Measurements from ENCODE around the gene MYO3B.

The MYO3B gene

GRCh38 chr2:170365003-170365402, 187.1 kb downstream of the MYO3B start:
- Histone ChIP-seq H3K27ac (ENCODE audit: low read depth, low read length) (no peak overlapping the region), H2AK5ac (ENCODE audit: low read length) (no peak overlapping the region), H3K9ac (ENCODE audit: low read length) (no peak overlapping the region), H3K79me1 (ENCODE audit: low read length) (no peaks in the 10 kb centered on the region), H2BK5ac (ENCODE audit: low read length) (no peak overlapping the region), H3K56ac (ENCODE audit: low read length) (peak overlapping the region; percentile 18), H3K4ac (ENCODE audit: low read depth, low read length) (no peak overlapping the region), H3K18ac (ENCODE audit: low read length) (no peak overlapping the region), H2BK120ac (ENCODE audit: low read depth, low read length) (no peak overlapping the region), H4K8ac (ENCODE audit: low read depth, low read length) (no peak overlapping the region), H3K27me3 (ENCODE audit: insufficient read depth, low read length, poor library complexity) (no peaks in the 10 kb centered on the region), H3K4me1 (ENCODE audit: control insufficient read depth, low read depth, low read length) (peaks cover 14% of the 10 kb centered on the region), H3K79me2 (ENCODE audit: control insufficient read depth, insufficient read depth, low read length) (no peaks in the 10 kb centered on the region), H3K4me2 (ENCODE audit: low read length) (no peak overlapping the region), H3K4me3 (ENCODE audit: low read length) (no peak overlapping the region), H3K23ac (ENCODE audit: low read length) (no peak overlapping the region), H2BK15ac (replicated peaks; ENCODE audit: low read depth) (no peak overlapping the region), H4K5ac (ENCODE audit: low read length) (no peak overlapping the region), H3K36me3 (ENCODE audit: control insufficient read depth, insufficient read depth, low read length) (no peaks in the 10 kb centered on the region)
- no peak for DNase-seq
- WGBS (ENCODE audit: extremely low coverage, insufficient coverage, low lambda C conversion rate): no CpG with 5 or more reads among the region's 6 CpGs

DNA sequence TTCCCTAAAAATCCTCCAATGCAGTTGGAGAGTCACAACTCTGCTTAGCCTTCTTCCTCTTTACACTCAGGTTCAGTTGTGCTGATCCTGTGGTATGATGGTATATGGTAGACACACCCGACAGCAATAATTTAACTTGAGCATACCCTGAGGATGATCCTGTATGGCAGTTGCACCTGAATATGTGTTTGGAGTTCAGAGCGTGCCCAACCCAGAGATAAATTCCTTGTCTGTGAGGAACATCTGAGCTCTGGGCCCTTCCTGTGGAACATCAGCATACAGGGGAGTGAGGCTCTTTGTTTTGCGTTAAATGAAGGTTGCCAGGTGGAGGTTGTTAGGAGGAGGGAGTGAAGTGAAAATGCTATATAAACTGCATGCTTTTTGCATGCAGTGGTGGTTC, 187.7 kb downstream of the MYO3B start:
- no peaks in the 10 kb centered on the region for H3K79me1 ChIP-seq (ENCODE audit: low read length)
- H2AK5ac ChIP-seq (ENCODE audit: low read length): no peak overlapping the region
- no peak overlapping the region for H4K8ac ChIP-seq (ENCODE audit: low read depth, low read length)
- no CpG with 5 or more reads among the region's 3 CpGs for WGBS (ENCODE audit: extremely low coverage, insufficient coverage, low lambda C conversion rate)
- no peak overlapping the region for H2BK120ac ChIP-seq (ENCODE audit: low read depth, low read length)
- no peak overlapping the region for H3K4ac ChIP-seq (ENCODE audit: low read depth, low read length)
- peak overlapping the region; percentile 41 for H2BK15ac ChIP-seq (replicated peaks; ENCODE audit: low read depth)
- H3K4me1 ChIP-seq (ENCODE audit: control insufficient read depth, low read depth, low read length): peaks cover 14% of the 10 kb centered on the region
- H3K4me2 ChIP-seq (ENCODE audit: low read length): no peak overlapping the region
- H3K56ac ChIP-seq (ENCODE audit: low read length): no peak overlapping the region
- H3K79me2 ChIP-seq (ENCODE audit: control insufficient read depth, insufficient read depth, low read length): no peaks in the 10 kb centered on the region
- H3K23ac ChIP-seq (ENCODE audit: low read length): no peak overlapping the region
- no peak overlapping the region for H2BK5ac ChIP-seq (ENCODE audit: low read length)
- peak overlapping the region; percentile 1 for H3K18ac ChIP-seq (ENCODE audit: low read length)
- no peak overlapping the region for H3K27ac ChIP-seq (ENCODE audit: low read depth, low read length)
- no peaks in the 10 kb centered on the region for H3K27me3 ChIP-seq (ENCODE audit: insufficient read depth, low read length, poor library complexity)
- H3K9ac ChIP-seq (ENCODE audit: low read length): no peak overlapping the region
- DNase-seq: peak; percentile 25
- H4K5ac ChIP-seq (ENCODE audit: low read length): no peak overlapping the region
- H3K4me3 ChIP-seq (ENCODE audit: low read length): no peak overlapping the region
- H3K36me3 ChIP-seq (ENCODE audit: control insufficient read depth, insufficient read depth, low read length): no peaks in the 10 kb centered on the region

- no CpG with 5 or more reads among the region's 5 CpGs for WGBS (ENCODE audit: extremely low coverage, insufficient coverage, low lambda C conversion rate)
- Histone ChIP-seq H3K4me1 (ENCODE audit: control insufficient read depth, low read depth, low read length) (peaks cover 13% of the 10 kb centered on the region), H3K9ac (ENCODE audit: low read length) (no peak overlapping the region), H3K18ac (ENCODE audit: low read length) (no peak overlapping the region), H3K56ac (ENCODE audit: low read length) (no peak overlapping the region), H2AK5ac (ENCODE audit: low read length) (no peak overlapping the region), H3K23ac (ENCODE audit: low read length) (no peak overlapping the region), H2BK15ac (replicated peaks; ENCODE audit: low read depth) (no peak overlapping the region), H2BK120ac (ENCODE audit: low read depth, low read length) (no peak overlapping the region), H3K79me2 (ENCODE audit: control insufficient read depth, insufficient read depth, low read length) (no peaks in the 10 kb centered on the region), H3K36me3 (ENCODE audit: control insufficient read depth, insufficient read depth, low read length) (no peaks in the 10 kb centered on the region), H3K4me2 (ENCODE audit: low read length) (no peak overlapping the region), H4K8ac (ENCODE audit: low read depth, low read length) (no peak overlapping the region), H2BK5ac (ENCODE audit: low read length) (no peak overlapping the region), H3K4ac (ENCODE audit: low read depth, low read length) (no peak overlapping the region), H4K5ac (ENCODE audit: low read length) (no peak overlapping the region), H3K4me3 (ENCODE audit: low read length) (no peak overlapping the region), H3K27ac (ENCODE audit: low read depth, low read length) (no peak overlapping the region), H3K79me1 (ENCODE audit: low read length) (no peaks in the 10 kb centered on the region), H3K27me3 (ENCODE audit: insufficient read depth, low read length, poor library complexity) (no peaks in the 10 kb centered on the region)
- DNase-seq: no peak
These were observed 190.4 kb downstream of the MYO3B start for GRCh38 chr2:170368370-170368769.

DNA sequence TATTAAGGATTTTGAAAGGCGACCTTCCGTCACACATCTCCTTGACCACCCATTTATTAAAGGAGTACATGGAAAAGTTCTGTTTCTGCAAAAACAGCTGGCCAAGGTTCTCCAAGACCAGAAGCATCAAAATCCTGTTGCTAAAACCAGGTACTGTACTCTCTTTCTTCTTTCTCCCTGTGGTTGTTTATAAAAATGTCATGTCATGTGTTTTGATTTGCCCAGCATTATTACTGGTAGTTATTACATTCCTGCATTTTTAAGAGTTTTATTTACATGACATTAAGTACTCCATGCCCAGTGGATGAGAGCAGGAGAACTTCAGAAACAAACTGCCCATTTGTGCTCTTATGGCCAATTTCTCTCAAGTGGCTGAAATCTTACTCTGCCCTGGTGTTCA, 191.3 kb downstream of the MYO3B start:
- Histone ChIP-seq H3K4ac (ENCODE audit: low read depth, low read length) (no peak overlapping the region), H3K4me3 (ENCODE audit: low read length) (no peak overlapping the region), H3K79me2 (ENCODE audit: control insufficient read depth, insufficient read depth, low read length) (no peaks in the 10 kb centered on the region), H3K27me3 (ENCODE audit: insufficient read depth, low read length, poor library complexity) (no peaks in the 10 kb centered on the region), H3K4me2 (ENCODE audit: low read length) (no peak overlapping the region), H2BK15ac (replicated peaks; ENCODE audit: low read depth) (peak overlapping the region; percentile 96), H3K18ac (ENCODE audit: low read length) (no peak overlapping the region), H3K4me1 (ENCODE audit: control insufficient read depth, low read depth, low read length) (peaks cover 13% of the 10 kb centered on the region), H3K27ac (ENCODE audit: low read depth, low read length) (no peak overlapping the region), H3K36me3 (ENCODE audit: control insufficient read depth, insufficient read depth, low read length) (no peaks in the 10 kb centered on the region), H3K9ac (ENCODE audit: low read length) (no peak overlapping the region), H4K5ac (ENCODE audit: low read length) (no peak overlapping the region), H2AK5ac (ENCODE audit: low read length) (no peak overlapping the region), H3K56ac (ENCODE audit: low read length) (no peak overlapping the region), H4K8ac (ENCODE audit: low read depth, low read length) (no peak overlapping the region), H3K79me1 (ENCODE audit: low read length) (no peaks in the 10 kb centered on the region), H2BK120ac (ENCODE audit: low read depth, low read length) (peak overlapping the region; percentile 61), H3K23ac (ENCODE audit: low read length) (no peak overlapping the region), H2BK5ac (ENCODE audit: low read length) (no peak overlapping the region)
- no CpG with 5 or more reads among the region's 2 CpGs for WGBS (ENCODE audit: extremely low coverage, insufficient coverage, low lambda C conversion rate)
- no peak for DNase-seq

GRCh38 chr2:170369894-170370293, 191.9 kb downstream of the MYO3B start:
- WGBS (ENCODE audit: extremely low coverage, insufficient coverage, low lambda C conversion rate): no CpG with 5 or more reads among the region's 1 CpG
- no peak overlapping the region for H2BK15ac ChIP-seq (replicated peaks; ENCODE audit: low read depth)
- H3K18ac ChIP-seq (ENCODE audit: low read length): no peak overlapping the region
- no peak overlapping the region for H3K4me2 ChIP-seq (ENCODE audit: low read length)
- H3K27ac ChIP-seq (ENCODE audit: low read depth, low read length): peak overlapping the region; percentile 47
- peaks cover 13% of the 10 kb centered on the region for H3K4me1 ChIP-seq (ENCODE audit: control insufficient read depth, low read depth, low read length)
- no peak overlapping the region for H3K23ac ChIP-seq (ENCODE audit: low read length)
- no peaks in the 10 kb centered on the region for H3K27me3 ChIP-seq (ENCODE audit: insufficient read depth, low read length, poor library complexity)
- H2BK120ac ChIP-seq (ENCODE audit: low read depth, low read length): no peak overlapping the region
- no peaks in the 10 kb centered on the region for H3K36me3 ChIP-seq (ENCODE audit: control insufficient read depth, insufficient read depth, low read length)
- H3K56ac ChIP-seq (ENCODE audit: low read length): peak overlapping the region; percentile 17
- H3K4me3 ChIP-seq (ENCODE audit: low read length): no peak overlapping the region
- H3K79me1 ChIP-seq (ENCODE audit: low read length): no peaks in the 10 kb centered on the region
- no peak overlapping the region for H4K8ac ChIP-seq (ENCODE audit: low read depth, low read length)
- no peak overlapping the region for H2BK5ac ChIP-seq (ENCODE audit: low read length)
- H3K4ac ChIP-seq (ENCODE audit: low read depth, low read length): no peak overlapping the region
- H3K79me2 ChIP-seq (ENCODE audit: control insufficient read depth, insufficient read depth, low read length): no peaks in the 10 kb centered on the region
- DNase-seq: peak; percentile 36
- H4K5ac ChIP-seq (ENCODE audit: low read length): no peak overlapping the region
- no peak overlapping the region for H2AK5ac ChIP-seq (ENCODE audit: low read length)
- H3K9ac ChIP-seq (ENCODE audit: low read length): no peak overlapping the region

DNA sequence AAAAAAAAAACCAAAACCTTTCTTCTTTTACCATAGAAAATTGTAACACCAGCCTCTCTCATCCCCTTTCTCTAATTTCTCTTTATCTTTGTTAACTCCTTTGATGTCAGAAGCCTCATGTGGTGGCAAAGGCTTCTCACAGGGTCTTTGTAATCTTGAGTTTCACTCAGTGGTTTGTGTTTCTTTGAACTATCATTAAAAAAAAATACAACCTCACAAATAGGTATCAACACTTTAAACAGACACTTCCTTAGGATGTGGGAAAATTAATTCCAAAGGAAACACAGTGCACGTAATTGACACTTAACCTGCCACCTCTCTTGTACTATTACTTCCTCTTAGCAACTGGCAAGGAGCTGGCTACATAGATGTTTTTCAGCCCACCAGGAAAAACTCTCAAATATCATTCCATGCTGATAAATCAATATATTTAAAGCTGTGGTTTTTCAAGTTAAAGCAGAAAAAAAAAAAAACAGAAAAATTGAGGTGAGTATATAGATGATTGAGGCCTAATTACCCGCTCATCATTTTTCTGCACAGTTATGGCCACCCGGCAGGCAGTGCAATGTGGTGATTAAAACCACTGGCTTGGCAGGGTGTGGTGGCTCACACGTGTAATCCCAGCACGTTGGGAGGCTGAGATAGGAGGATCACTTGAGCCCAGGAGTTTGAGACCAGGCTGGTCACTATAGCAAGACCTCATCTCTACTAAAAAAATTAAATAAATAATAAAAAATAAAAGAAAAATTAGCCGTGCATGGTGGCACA, 193.5 kb downstream of the MYO3B start:
- no peaks in the 10 kb centered on the region for H3K79me1 ChIP-seq (ENCODE audit: low read length)
- no peaks in the 10 kb centered on the region for H3K79me2 ChIP-seq (ENCODE audit: control insufficient read depth, insufficient read depth, low read length)
- H3K4me1 ChIP-seq (ENCODE audit: control insufficient read depth, low read depth, low read length): peaks cover 13% of the 10 kb centered on the region
- no peak overlapping the region for H3K27ac ChIP-seq (ENCODE audit: low read depth, low read length)
- peak overlapping the region; percentile 31 for H3K4ac ChIP-seq (ENCODE audit: low read depth, low read length)
- no CpG with 5 or more reads among the region's 6 CpGs for WGBS (ENCODE audit: extremely low coverage, insufficient coverage, low lambda C conversion rate)
- DNase-seq: peak; percentile 37
- H3K4me3 ChIP-seq (ENCODE audit: low read length): no peak overlapping the region
- H3K18ac ChIP-seq (ENCODE audit: low read length): peak overlapping the region; percentile 51
- H3K36me3 ChIP-seq (ENCODE audit: control insufficient read depth, insufficient read depth, low read length): no peaks in the 10 kb centered on the region
- H4K5ac ChIP-seq (ENCODE audit: low read length): no peak overlapping the region
- no peak overlapping the region for H3K23ac ChIP-seq (ENCODE audit: low read length)
- H2BK15ac ChIP-seq (replicated peaks; ENCODE audit: low read depth): no peak overlapping the region
- H2BK5ac ChIP-seq (ENCODE audit: low read length): no peak overlapping the region
- no peak overlapping the region for H3K4me2 ChIP-seq (ENCODE audit: low read length)
- no peak overlapping the region for H3K56ac ChIP-seq (ENCODE audit: low read length)
- H2BK120ac ChIP-seq (ENCODE audit: low read depth, low read length): no peak overlapping the region
- H3K9ac ChIP-seq (ENCODE audit: low read length): no peak overlapping the region
- H2AK5ac ChIP-seq (ENCODE audit: low read length): no peak overlapping the region
- H3K27me3 ChIP-seq (ENCODE audit: insufficient read depth, low read length, poor library complexity): no peaks in the 10 kb centered on the region
- H4K8ac ChIP-seq (ENCODE audit: low read depth, low read length): no peak overlapping the region
